GM18873 (cell line): Measurements from ENCODE around the gene CSF2RB.

Experiments used
- ATAC-seq: cut with Tn5 transposase; IDR thresholded peaks from one replicate; pipeline ENCODE4 v1.9.1; 2021; ENCODE audit warnings: mild to moderate bottlenecking, moderate library complexity, moderate number of reproducible peaks; ENCODE audit not compliant: unreplicated experiment, low FRiP score

CSF2RB gene

DNA sequence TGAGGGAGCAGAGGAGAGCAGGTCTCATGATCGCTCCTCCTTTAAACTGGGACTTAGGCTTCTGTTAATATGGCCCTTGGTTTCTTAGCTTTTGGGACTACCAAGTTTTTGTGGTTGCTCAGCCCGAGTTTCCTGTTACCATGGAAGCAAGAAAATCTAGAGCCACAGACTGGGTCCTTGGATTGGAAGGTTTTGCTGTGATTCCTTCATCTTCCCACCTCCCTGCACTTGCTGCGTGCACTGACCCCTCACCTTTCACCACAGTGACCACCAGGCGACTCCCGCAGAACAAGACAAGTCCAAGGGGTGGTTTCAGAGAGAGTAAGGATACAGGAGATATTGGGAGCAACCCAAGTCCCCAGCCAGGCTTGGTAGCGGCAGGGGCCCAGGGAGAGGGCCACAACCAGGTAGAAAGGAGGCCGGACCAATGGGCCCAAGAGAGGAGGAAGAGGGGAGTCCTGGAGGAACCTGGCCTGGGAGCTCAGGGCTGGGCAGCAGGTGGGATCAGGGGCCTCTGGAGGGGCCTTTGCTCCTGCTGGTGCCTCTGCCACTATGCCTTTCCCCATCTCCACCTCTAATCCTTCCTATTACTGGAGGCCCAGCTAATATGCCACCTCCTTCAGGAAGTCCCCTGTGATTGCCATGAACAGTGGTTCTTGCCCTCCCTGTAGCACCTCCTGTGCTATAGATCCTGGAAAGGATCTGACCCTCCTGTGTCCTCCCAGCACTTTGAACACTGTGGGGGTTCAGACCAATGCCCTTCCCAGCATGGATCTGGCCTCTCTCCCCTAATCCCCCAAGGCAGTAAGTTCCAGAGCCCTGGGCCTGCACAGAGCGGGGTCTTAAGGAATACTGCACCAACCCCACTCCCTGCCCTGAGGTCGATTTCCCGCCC, 21.2 kb downstream of the CSF2RB start:
- no peak for ATAC-seq

DNA sequence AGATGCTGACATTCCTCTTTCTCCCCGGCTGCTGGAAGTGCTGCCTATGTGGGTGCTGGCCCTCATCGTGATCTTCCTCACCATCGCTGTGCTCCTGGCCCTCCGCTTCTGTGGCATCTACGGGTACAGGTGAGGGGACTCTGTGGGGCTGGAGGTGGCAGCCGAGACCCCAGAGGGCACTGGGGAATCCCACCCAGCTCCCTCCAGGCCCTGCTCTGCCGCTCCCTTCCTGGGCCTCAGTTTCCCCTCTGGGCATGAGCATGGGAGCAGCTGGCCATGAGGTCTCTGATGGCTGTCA, 21.8 kb downstream of the CSF2RB start:
- ATAC-seq: no peak

DNA sequence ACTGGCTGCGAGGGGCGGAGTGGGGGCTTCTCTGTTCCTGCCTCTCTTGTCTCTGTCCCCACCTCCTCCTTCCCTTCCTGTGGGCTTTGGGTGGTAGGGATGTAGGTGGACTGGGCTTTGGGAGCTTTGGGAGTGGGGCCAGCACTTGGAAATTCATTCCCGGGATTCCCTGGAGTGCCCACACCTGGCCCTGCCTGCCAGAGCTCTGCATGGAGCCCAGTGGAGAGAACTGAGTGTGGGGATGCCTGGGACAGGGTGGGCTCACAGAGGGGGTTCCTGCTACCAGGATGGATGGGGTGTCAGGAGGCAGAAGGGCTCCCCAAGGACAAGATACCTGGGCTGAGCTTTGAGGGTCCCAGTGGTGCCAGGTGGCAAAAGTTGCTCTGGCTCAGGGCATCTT, 22.3 kb downstream of the CSF2RB start:
- ATAC-seq: no peak

DNA sequence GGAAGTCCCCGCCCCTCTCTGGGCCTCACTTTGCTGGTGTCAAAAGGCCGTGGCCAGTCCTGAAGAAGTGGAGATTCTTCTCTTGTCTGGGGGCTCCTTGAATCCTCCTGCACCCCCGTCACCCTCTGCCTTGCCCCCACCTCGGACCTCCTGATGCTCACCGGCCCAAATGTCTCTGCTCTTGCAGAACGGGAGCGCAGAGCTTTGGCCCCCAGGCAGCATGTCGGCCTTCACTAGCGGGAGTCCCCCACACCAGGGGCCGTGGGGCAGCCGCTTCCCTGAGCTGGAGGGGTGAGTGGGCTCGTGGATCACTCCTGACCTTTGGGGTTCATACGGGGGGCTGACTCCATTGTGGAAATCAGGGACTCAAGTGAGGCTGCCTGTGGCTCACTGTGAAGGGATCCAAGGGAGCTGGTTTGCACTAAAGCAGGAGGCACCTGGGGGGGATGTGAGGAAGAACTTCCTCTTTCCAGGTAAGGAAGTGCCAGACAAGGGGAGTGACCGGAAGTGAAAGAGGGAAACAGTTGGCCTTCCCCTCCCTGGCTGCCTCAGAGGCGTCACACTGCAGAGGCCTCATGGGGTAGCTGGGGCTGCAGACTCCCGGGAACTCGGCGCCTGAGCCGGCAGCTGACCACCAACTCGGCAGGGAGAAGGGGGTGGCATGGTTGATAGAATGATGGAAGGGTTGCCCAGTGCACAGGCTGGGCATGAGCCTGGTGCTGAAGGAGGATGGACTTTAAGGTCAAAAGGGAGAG, 23.1 kb downstream of the CSF2RB start:
- ATAC-seq: no peak

DNA sequence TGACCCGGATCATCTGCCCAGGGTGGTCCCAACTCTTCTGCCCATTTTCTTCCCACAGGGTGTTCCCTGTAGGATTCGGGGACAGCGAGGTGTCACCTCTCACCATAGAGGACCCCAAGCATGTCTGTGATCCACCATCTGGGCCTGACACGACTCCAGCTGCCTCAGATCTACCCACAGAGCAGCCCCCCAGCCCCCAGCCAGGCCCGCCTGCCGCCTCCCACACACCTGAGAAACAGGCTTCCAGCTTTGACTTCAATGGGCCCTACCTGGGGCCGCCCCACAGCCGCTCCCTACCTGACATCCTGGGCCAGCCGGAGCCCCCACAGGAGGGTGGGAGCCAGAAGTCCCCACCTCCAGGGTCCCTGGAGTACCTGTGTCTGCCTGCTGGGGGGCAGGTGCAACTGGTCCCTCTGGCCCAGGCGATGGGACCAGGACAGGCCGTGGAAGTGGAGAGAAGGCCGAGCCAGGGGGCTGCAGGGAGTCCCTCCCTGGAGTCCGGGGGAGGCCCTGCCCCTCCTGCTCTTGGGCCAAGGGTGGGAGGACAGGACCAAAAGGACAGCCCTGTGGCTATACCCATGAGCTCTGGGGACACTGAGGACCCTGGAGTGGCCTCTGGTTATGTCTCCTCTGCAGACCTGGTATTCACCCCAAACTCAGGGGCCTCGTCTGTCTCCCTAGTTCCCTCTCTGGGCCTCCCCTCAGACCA, 24.0 kb downstream of the CSF2RB start:
- ATAC-seq: no peak

DNA sequence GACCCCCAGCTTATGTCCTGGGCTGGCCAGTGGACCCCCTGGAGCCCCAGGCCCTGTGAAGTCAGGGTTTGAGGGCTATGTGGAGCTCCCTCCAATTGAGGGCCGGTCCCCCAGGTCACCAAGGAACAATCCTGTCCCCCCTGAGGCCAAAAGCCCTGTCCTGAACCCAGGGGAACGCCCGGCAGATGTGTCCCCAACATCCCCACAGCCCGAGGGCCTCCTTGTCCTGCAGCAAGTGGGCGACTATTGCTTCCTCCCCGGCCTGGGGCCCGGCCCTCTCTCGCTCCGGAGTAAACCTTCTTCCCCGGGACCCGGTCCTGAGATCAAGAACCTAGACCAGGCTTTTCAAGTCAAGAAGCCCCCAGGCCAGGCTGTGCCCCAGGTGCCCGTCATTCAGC, 24.6 kb downstream of the CSF2RB start:
- no peak for ATAC-seq

DNA sequence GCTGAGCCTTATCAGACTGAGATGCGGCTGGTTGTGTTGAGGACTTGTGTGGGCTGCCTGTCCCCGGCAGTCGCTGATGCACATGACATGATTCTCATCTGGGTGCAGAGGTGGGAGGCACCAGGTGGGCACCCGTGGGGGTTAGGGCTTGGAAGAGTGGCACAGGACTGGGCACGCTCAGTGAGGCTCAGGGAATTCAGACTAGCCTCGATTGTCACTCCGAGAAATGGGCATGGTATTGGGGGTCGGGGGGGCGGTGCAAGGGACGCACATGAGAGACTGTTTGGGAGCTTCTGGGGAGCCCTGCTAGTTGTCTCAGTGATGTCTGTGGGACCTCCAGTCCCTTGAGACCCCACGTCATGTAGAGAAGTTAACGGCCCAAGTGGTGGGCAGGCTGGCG, 25.5 kb downstream of the CSF2RB start:
- no peak for ATAC-seq

DNA sequence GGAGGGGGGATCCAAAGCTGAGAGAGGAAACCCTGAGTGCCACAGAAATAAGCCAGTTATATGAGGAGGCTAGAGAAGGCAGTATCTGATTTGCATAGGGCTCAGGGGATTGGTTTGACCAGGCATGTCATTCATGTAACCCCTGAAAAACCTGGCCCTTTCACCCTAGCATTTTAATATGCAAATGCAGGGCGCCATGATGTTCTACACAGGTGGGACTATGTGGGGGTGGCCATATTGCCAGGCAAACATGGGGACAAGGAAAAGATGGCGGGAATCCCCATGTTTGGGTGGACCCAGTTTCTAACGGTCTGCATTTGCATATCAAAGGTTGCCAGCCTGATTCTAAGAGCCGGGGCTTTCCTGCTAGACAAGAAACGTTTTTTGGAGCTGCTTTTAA, 27.2 kb downstream of the CSF2RB start:
- ATAC-seq: no peak

DNA sequence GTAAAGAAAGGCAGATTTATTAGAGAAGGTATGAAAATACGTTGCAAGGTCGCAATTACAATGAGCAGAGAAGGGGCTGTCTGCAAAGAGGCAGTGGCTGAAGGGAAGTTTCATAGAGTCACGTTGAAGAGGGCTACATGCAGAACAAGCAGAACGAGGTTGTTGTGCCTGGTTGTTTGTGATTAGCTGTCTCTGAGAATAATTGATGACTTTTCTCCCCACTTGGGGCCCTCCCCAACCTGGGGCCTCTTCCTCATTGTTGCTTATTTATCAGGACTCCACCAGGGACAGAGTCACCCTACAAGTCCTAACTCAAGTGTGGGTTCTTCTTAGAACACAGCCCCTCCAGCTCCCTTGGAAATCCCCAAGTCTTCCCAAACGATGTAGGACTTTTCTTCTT, 29.1 kb downstream of the CSF2RB start:
- no peak for ATAC-seq

DNA sequence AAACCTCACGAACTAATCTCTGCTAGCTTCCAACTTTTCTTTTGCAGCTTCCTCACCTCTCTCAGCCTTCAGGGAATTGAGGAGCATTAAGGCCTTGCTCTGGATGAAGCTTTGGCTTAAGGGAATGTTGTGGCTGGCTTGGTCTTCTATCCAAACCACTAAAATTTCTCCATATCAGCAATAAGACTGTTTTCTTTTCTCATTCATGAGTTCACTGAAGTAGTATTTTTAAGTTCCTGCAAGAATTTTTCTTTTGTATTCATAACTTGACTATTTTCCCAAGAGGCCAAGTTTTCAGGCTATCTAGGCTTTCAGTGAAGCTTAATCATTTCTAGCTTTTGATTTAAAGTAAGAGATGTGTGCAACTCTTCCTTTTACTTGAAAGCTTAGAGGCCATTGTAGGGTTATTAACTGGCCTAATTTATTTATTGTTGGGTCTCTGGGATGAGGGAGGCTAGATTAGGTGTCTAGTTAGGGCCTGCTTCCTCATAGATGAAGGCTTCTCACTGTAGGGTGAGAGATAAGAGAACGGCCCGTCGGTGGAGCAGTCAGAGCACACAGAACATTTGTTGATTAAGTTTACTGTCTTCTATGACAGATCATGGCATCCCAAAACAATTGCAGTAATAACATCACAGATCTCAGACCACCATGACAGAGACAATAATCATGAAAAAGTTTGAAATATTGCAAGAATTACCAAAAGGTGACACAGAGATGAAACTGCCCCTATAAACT, 33.2 kb downstream of the CSF2RB start:
- ATAC-seq: no peak

DNA sequence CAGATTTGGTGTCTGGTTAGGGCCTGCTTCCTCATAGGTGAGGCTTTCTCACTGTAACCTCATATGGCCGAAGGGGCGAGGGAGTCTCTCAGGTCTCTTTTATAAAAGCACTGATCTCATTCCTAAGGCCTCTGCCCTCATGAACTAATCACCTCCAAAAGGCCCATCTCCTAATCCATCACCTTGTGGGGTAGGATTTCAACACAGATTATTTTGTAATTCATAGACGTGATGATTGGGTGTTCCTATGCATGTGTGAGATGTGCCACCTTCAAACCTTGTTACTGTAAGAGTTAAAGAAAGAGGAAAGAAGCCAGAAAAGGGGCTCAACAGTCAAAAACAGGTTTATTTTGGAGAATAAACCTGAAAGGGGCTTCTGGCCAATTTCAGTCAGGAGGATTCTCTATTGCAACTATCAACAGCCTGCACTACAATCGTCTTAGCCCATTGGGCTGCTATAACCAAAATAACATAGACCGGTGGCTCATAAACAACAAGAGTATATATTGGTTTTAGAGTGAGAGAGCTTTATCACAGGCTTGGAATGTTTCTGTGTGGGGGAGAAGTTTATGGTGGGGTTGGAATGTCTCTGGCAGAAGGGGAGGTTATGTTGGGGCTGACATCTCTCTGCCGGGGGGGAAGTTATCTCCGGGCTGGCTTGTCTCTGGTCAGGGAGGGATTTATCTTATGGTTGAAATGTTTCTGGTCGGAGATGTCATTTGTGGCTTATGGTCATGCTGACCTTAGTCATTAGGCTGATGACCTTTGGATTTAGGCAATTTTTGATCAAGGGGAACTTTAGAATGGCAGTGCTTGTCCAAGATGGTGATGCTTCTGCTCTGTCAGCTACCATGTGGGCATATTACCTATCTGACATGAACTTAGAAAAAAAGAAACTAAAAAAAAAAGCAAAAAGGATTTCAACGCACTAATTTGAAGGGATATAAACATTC, 35.1 kb downstream of the CSF2RB start:
- no peak for ATAC-seq

DNA sequence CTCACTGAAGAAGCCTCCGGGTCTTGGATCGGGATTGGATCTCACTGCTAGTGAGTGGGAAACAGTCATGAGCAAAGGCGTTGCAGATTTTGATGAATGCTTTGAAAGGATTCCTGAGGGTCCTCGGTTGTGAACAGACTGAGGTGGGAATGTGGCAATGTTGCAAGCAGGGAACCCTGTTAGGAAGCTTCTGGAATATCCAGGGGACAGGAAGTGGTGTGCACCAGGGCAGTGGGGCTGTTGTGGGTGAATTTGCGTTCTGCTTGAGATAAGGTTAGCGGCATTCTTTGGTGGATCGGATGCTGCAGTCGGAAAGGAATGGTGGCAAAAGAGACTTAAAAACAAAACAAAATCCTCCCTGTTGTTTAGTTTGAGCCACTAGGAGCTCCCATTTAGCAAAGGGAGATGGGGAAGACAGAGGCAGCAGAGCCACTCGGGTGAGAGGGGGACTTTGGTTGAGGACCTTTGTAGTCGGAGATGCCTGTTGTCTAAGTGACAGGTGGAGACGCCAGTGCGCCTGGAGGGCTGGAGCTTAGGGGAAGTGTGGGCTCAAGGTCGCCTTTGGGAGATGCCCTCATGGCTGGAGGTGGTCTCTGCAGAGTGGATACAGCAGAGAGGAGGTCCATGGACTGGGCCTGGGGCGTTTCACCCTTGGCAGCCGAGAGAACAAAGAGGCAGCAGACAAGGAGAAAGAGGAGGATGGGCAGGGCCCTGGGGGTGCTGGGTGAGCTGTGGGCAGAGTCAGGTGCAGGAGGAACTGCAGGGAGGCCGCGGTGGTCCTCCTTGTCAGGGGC, 37.6 kb downstream of the CSF2RB start:
- ATAC-seq: no peak

DNA sequence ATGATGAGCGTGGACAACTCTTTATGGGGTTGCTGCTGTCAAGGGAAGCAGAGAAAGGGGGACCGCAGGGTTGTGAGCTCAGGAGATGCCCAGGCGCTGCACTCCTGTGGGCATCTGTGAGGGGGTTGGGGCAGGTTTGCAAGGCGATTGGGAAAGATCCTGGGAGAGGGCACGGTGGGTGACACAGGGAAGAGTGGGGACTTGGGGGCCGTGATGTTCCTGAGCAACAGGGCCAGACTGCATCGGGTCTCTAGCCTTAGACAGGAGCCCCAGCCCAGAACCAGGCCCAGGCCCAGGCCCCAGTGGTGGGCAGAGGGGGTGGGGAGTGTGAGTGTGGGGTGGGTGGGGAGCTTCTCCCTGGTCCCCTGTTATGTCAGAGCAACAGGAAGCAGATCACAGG, 38.3 kb downstream of the CSF2RB start:
- no peak for ATAC-seq

DNA sequence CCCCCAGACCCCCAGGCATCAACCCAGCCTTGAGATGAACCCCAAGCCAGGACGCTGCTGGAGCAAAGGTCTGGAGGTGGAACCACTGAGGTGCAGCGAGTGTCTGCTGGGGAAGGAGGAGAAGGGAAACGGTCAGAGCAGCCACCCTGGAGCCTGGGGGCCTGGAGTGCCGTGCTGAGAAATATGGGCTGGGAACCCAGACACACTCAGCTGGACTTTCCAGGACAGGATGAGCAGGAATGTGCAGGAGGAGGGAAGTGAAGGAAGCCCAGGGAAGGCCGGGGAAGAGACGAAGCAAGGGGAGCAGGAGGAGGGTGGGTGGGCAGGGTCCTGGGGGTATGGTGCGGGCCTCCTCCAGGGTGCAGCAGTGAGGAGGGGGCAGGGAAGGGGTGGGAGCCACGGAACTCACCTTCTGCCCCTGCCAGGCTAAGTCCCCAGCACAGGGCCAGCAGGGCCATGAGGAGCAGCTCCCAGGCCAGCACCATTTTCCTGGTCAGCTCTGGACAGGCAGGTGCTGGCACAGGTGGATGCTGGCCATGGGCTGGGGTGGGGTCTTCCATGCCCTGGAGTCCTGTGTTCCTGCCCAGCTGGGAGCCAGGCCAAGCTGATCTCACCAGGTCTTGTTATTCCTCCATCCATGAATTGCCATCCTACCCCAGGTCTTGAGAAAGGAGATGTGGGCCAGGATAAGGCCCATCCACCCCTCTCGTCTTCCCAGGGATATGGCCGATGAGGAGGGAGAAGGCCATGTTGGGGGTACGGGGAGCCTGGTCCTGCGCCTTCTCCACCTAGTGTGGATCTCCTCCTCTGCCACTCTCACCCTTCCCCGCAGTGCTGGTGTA, 40.0 kb downstream of the CSF2RB start:
- ATAC-seq: no peak

DNA sequence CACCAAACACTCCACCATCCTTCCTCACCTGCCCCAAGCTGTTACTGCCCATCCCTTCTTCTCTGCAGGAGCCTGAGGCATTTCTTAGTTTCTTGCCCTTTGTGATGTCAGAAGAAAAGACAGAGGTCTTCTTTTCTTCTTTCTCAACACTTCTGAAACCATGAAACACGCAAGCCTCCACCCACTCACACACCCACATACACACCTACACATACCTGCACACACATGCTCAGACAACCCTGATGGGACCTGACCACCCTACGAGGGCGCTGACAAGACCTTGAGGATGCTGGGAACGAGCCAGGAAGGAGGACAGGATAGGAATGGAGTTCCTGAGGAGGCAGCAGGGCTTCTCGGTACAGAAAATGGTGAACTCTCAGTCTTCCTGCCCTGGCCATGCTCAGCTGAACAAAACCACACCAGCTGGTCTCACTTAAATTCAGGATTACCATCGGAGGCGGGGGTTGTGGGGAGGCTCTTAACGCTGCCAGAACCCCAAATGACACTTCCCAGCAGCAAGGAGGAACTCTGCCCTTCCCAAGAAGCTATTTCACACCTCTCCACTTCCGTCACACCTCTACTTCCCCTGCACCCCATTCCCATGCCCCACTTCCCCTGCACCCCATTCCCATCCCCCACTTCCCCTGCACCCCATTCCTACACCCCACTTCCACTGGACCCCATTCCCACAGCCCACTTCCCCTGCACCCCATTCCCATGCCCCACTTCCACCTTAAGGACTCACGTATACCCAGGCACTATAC, 41.0 kb downstream of the CSF2RB start:
- no peak for ATAC-seq

DNA sequence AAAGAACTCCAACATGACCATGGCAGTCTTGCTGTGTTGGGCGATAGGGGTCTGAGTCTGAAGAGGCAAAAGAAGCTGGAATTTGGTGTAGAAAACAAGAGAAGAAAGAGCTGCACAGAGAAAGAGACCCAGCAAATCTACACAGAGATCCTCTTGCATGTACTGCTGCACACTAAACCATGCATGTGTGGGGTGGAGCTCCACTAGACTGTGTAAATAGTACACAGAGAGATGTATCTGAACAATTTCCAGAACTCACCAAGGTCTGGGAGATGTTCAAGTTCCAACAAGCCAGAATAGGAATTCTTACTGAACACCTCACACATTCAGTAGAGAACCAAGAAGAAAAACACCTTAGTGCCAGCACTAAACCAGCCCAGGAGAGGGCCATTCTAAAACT, 42.3 kb downstream of the CSF2RB start:
- ATAC-seq: no peak

DNA sequence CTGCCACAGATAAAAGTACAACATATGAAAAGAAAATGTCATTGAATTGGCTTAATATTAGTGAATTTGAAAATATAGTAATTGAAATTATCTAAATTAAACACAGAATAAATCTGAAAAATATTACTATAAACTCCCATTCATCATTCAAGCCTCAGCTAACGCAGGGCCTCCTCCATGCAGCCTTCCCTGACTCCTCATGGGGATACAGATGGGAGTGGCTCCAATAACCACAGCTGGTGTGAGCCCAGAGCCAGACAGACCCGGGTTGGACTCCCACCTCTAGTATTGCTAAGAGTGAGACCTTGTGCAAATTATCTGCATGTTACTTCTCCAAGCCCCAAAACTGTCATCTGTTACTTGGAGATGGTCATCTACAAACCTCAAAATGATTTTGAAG, 44.9 kb downstream of the CSF2RB start:
- no peak for ATAC-seq
